G401.6 (cell line): ENCODE measurements around the gene OR4C16.

ENCODE experiments used
- FAIRE-seq: peaks from 2 replicates; lab custom pipeline; 2012; peaks lifted over from hg19 to GRCh38; lab: Jason Lieb, UNC

The OR4C16 gene

DNA sequence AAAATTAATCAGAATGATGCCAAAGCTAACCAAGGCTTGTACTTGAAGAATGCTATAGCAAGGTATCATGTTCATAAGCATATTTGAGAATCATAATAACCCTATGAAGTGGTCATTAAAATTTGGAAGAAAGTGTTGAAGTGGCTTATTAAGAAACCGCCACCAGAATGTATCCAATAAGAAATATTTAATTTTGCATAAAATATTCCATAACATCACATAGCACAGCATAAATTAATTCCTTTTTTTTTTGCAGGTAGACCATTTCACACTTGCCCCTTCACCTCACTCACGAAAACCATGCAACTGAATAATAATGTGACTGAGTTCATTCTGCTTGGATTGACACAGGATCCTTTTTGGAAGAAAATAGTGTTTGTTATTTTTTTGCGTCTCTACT, at the start of gene OR4C16:
OR4C16 (plus strand) TSS at position 301 of the 400 bp plus-strand sequence; CDS start at position 301, 0 bp downstream.
- no peak for FAIRE-seq

- no peak for FAIRE-seq
Measured at GRCh38 chr11:55554169-55554568, 17.8 kb upstream of the OR4C16 start, which contains the start of gene OR4C15. Gene OR4C15 (plus strand): TSS chr11:55554469. CDS start chr11:55554469, 0 bp downstream.

DNA sequence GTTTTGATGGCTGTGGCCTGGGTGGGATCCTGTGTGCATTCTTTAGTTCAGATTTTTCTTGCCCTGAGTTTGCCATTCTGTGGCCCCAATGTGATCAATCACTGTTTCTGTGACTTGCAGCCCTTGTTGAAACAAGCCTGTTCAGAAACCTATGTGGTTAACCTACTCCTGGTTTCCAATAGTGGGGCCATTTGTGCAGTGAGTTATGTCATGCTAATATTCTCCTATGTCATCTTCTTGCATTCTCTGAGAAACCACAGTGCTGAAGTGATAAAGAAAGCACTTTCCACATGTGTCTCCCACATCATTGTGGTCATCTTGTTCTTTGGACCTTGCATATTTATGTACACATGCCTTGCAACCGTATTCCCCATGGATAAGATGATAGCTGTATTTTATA, 620 bp downstream of the OR4C16 start:
- FAIRE-seq = no peak

- FAIRE-seq = no peak
Measured at GRCh38 chr11:55607545-55607944, 35.6 kb downstream of the OR4C16 start, which contains the start of gene OR4C11. Gene OR4C11 (minus strand): TSS chr11:55607645. CDS start chr11:55604373, 3,272 bp downstream.
